ENCODE results near the gene KCNJ5.

Gene KCNJ5

GRCh38 chr11:128933481-128934178 is 42.5 kb downstream of the KCNJ5 start:
- DNase-seq (ENCODE audit: low read depth): no peak

GRCh38 chr11:128934351-128934750 is 43.2 kb downstream of the KCNJ5 start:
- DNase-seq (ENCODE audit: low read depth): no peak

GRCh38 chr11:128934926-128935325 is 43.8 kb downstream of the KCNJ5 start:
- DNase-seq (ENCODE audit: low read depth): no peak

GRCh38 chr11:128936606-128937251 is 45.6 kb downstream of the KCNJ5 start:
- no peak for DNase-seq (ENCODE audit: low read depth)

- DNase-seq (ENCODE audit: low read depth): no peak
Measured at GRCh38 chr11:128937480-128937879, 46.3 kb downstream of the KCNJ5 start.

- DNase-seq (ENCODE audit: low read depth): no peak
Measured at GRCh38 chr11:128938156-128938885, 47.2 kb downstream of the KCNJ5 start.

- no peak for DNase-seq (ENCODE audit: low read depth)
Measured at GRCh38 chr11:128939591-128939990, 48.4 kb downstream of the KCNJ5 start.

GRCh38 chr11:128940156-128940555 is 49.0 kb downstream of the KCNJ5 start:
- DNase-seq (ENCODE audit: low read depth): no peak

GRCh38 chr11:128940603-128941002 is 49.4 kb downstream of the KCNJ5 start:
- DNase-seq (ENCODE audit: low read depth): no peak

GRCh38 chr11:128941110-128941509 is 50.0 kb downstream of the KCNJ5 start:
- DNase-seq (ENCODE audit: low read depth): no peak

GRCh38 chr11:128941573-128942271 is 50.6 kb downstream of the KCNJ5 start:
- DNase-seq (ENCODE audit: low read depth): no peak

GRCh38 chr11:128942272-128942612 is 51.1 kb downstream of the KCNJ5 start:
- DNase-seq (ENCODE audit: low read depth): no peak

GRCh38 chr11:128942817-128943427 is 51.8 kb downstream of the KCNJ5 start, which contains the start of gene TP53AIP1:
TP53AIP1 (minus strand) TSS chr11:128942871; CDS start chr11:128937818, 5,053 bp downstream.
- no peak for DNase-seq (ENCODE audit: low read depth)

GRCh38 chr11:128943428-128943976 is 52.3 kb downstream of the KCNJ5 start:
- no peak for DNase-seq (ENCODE audit: low read depth)

GRCh38 chr11:128946648-128947047 is 55.5 kb downstream of the KCNJ5 start:
- DNase-seq (ENCODE audit: low read depth): no peak

- no peak for DNase-seq (ENCODE audit: low read depth)
Measured at GRCh38 chr11:128947773-128948172, 56.6 kb downstream of the KCNJ5 start.

GRCh38 chr11:128948583-128948982 is 57.4 kb downstream of the KCNJ5 start:
- DNase-seq (ENCODE audit: low read depth): no peak

- DNase-seq (ENCODE audit: low read depth): no peak
Measured at GRCh38 chr11:128949791-128950454, 58.8 kb downstream of the KCNJ5 start.

GRCh38 chr11:128953151-128953550 is 62.0 kb downstream of the KCNJ5 start:
- DNase-seq (ENCODE audit: low read depth): no peak

- no peak for DNase-seq (ENCODE audit: low read depth)
Measured at GRCh38 chr11:128955636-128956035, 64.5 kb downstream of the KCNJ5 start.
